GM18907 (cell line): ENCODE data around the gene PLEKHM3.

Experiments used
- ATAC-seq: cut with Tn5 transposase; IDR thresholded peaks from one replicate; pipeline ENCODE4 v1.9.1; 2021; ENCODE audit warnings: mild to moderate bottlenecking, moderate library complexity; ENCODE audit not compliant: unreplicated experiment

The PLEKHM3 gene

GRCh38 chr2:207805566-207806226 lies 219.6 kb downstream of the PLEKHM3 start:
- ATAC-seq = no peak

- ATAC-seq = no peak
Observed at GRCh38 chr2:207802650-207803049, 222.7 kb downstream of the PLEKHM3 start.

GRCh38 chr2:207801259-207801658 lies 224.1 kb downstream of the PLEKHM3 start:
- ATAC-seq = no peak

GRCh38 chr2:207796585-207797350 lies 228.6 kb downstream of the PLEKHM3 start:
- no peak for ATAC-seq

- no peak for ATAC-seq
Observed at GRCh38 chr2:207792244-207792785, 233.0 kb downstream of the PLEKHM3 start.

GRCh38 chr2:207791579-207792243 lies 233.6 kb downstream of the PLEKHM3 start:
- ATAC-seq = no peak

GRCh38 chr2:207790898-207791297 lies 234.4 kb downstream of the PLEKHM3 start:
- no peak for ATAC-seq

- no peak for ATAC-seq
Observed at GRCh38 chr2:207787800-207788199, 237.5 kb downstream of the PLEKHM3 start.

- ATAC-seq = no peak
Observed at GRCh38 chr2:207787017-207787416, 238.3 kb downstream of the PLEKHM3 start.

GRCh38 chr2:207784898-207785297 lies 240.4 kb downstream of the PLEKHM3 start:
- ATAC-seq = no peak

- no peak for ATAC-seq
Observed at GRCh38 chr2:207783514-207783913, 241.8 kb downstream of the PLEKHM3 start.

- no peak for ATAC-seq
Observed at GRCh38 chr2:207782238-207783030, 242.9 kb downstream of the PLEKHM3 start.

GRCh38 chr2:207779523-207779922 lies 245.8 kb downstream of the PLEKHM3 start:
- no peak for ATAC-seq

GRCh38 chr2:207778298-207778882 lies 246.9 kb downstream of the PLEKHM3 start:
- ATAC-seq = no peak

GRCh38 chr2:207777124-207777523 lies 248.2 kb downstream of the PLEKHM3 start:
- ATAC-seq = no peak

- no peak for ATAC-seq
Observed at GRCh38 chr2:207775473-207775872, 249.9 kb downstream of the PLEKHM3 start.

GRCh38 chr2:207772844-207773205 lies 252.5 kb downstream of the PLEKHM3 start:
- no peak for ATAC-seq

GRCh38 chr2:207772081-207772843 lies 253.1 kb downstream of the PLEKHM3 start:
- ATAC-seq = no peak

- no peak for ATAC-seq
Observed at GRCh38 chr2:207771421-207771820, 253.9 kb downstream of the PLEKHM3 start.
